Panc1 (cell line): ENCODE data around the gene CRYBG3.

ENCODE experiments used
- SIN3A ChIP-seq: IDR thresholded peaks from 2 replicates; pipeline ENCODE4 v1.6.1; 2012; ENCODE audit warnings: low read depth, mild to moderate bottlenecking, low read length, moderate library complexity, borderline replicate concordance; ENCODE audit not compliant: insufficient read depth
- TF ChIP-seq, protein P1 (sequence below): fragments of 450-650 bp; IDR thresholded peaks from 2 replicates; pipeline ENCODE4 v1.5.1; 2017; ENCODE audit warnings: mild to moderate bottlenecking

DNA sequence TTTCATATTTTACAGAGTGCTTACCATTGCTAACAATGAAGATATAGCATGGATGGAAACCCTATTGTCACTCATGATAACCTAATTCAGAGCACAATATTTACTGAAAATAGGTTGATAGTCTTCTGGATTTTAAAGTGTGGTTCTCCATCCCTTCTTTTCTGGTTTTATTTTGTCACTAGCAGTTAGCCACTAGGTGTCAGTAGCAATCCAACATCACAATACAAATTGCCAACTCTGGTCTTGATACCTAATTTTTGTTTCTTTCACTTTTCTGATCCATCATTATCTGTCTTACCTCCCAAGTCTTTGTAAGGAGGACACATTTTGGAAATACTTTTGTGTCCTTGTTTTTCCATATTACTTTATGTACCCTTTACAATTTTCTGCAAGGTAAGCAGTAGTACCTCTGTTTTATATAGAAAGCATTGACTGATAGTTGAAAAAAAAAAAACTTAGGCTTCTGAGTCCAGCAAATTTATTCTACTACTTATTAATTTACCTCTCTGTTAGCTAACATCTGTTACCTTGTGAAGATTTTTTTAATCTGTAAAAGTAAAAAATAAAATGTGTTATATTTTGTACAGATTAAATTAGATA lies 28.3 kb upstream of the CRYBG3 start:
- TF ChIP-seq, protein P1, sequence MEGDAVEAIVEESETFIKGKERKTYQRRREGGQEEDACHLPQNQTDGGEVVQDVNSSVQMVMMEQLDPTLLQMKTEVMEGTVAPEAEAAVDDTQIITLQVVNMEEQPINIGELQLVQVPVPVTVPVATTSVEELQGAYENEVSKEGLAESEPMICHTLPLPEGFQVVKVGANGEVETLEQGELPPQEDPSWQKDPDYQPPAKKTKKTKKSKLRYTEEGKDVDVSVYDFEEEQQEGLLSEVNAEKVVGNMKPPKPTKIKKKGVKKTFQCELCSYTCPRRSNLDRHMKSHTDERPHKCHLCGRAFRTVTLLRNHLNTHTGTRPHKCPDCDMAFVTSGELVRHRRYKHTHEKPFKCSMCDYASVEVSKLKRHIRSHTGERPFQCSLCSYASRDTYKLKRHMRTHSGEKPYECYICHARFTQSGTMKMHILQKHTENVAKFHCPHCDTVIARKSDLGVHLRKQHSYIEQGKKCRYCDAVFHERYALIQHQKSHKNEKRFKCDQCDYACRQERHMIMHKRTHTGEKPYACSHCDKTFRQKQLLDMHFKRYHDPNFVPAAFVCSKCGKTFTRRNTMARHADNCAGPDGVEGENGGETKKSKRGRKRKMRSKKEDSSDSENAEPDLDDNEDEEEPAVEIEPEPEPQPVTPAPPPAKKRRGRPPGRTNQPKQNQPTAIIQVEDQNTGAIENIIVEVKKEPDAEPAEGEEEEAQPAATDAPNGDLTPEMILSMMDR = peak; percentile 80; the same call in 1 of the 2 replicates
- no peak for TF ChIP-seq SIN3A
